ENCODE measurements around the gene ARMC3. TPM values are rescaled to one million over a fixed set of nuclear protein-coding genes. Genes with fewer than 3 reads are reported as not detected.

The ARMC3 gene
- total and polyA plus RNA-seq, 8 donors = 1.6 to 10.0 (median 8.4) TPM; not detected in 1

DNA sequence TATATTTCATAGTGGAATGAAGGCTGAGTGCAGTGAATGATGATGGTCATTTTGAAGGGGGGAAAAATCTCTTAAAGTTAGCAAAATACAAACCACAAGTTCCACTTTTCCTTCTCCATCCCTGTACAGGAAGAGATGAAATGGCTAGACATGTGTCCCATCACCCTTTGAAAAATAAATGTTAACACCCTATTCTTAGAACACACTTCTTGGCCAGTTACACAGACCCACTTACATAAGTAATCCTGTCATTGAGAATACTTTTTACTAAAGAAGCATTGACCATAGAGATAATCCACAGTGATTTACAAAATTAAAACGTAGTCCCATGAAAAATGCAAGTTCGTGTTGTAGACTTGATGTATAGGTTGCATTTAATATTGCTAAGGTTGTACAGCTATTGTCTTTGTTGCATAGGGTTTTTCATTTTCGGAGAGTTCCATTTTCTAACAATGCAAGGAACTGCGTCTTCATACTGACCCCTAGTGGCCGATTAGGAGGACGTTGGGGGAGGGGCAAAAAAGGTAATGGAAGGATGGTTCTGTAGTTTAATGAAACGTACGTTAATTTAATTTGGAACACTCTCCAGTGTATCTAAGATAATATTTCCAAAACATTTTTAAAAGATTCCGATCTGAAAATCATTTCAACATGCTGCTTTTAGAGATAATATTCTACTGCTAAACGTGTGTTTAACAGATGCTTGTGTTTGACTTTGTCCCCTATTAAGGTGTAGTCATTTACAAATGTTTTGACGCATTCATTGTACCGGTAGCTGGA is 60.9 kb downstream of the ARMC3 start:
- intact Hi-C loops (cut with DNase I) = loop anchor here in 1 of 2 donors (10.0 kb wide), 1 partner anchor 424 kb away; no protein-coding TSS in a partner anchor
- Histone ChIP-seq H3K27ac (no peak overlapping the region), H3K4me3 (no peak overlapping the region), H3K27me3 (peaks cover 3 to 19% of the 10 kb centered on the region in 2 donors), H3K9me3 (no peaks in the 10 kb centered on the region), H3K36me3 (no peaks in the 10 kb centered on the region), H3K4me1 (peaks cover 0 to 11% of the 10 kb centered on the region in 2 donors)
- ATAC-seq = peak; percentile 93
- TF ChIP-seq, protein P1, sequence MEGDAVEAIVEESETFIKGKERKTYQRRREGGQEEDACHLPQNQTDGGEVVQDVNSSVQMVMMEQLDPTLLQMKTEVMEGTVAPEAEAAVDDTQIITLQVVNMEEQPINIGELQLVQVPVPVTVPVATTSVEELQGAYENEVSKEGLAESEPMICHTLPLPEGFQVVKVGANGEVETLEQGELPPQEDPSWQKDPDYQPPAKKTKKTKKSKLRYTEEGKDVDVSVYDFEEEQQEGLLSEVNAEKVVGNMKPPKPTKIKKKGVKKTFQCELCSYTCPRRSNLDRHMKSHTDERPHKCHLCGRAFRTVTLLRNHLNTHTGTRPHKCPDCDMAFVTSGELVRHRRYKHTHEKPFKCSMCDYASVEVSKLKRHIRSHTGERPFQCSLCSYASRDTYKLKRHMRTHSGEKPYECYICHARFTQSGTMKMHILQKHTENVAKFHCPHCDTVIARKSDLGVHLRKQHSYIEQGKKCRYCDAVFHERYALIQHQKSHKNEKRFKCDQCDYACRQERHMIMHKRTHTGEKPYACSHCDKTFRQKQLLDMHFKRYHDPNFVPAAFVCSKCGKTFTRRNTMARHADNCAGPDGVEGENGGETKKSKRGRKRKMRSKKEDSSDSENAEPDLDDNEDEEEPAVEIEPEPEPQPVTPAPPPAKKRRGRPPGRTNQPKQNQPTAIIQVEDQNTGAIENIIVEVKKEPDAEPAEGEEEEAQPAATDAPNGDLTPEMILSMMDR (IDR thresholded peaks at IDR 0.05) = peak; percentile 82 to 87
- peak in 3 of 4 donors; percentile 37 to 73 (median 63) for DNase-seq

DNA sequence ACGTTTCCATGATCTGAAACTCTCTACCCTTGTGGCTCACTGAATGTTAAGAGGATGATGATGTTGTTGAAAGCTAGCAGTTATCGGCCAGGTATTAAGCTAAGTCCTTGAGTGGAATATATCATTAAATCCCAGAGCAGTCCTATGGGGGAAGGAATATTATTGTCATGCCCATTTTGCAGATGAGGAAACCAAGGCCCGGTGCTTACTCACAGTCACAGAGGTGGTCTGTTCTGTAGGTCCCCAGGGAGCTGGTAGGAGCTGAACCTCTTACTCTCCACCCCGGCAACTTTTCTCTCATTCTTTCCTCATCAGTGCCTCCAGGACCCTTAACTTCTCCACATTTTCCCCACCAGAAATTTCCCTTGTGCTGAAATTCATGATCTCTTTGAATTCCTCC is 62.6 kb downstream of the ARMC3 start:
- intact Hi-C loops (cut with DNase I) = loop anchor here in 1 of 2 donors (10.0 kb wide), 2 partner anchors 986 to 1496 kb away; partner anchors contain the start of gene DNAJC1
- Histone ChIP-seq H3K4me1 (peaks cover 0 to 7% of the 10 kb centered on the region in 2 donors), H3K36me3 (no peaks in the 10 kb centered on the region), H3K27ac (no peak overlapping the region), H3K9me3 (no peaks in the 10 kb centered on the region), H3K4me3 (no peak overlapping the region), H3K27me3 (peaks cover 3 to 22% of the 10 kb centered on the region in 2 donors)
- ATAC-seq (no peak), DNase-seq (no peak)
- TF ChIP-seq, protein P1 (IDR thresholded peaks at IDR 0.05) = no peak

DNA sequence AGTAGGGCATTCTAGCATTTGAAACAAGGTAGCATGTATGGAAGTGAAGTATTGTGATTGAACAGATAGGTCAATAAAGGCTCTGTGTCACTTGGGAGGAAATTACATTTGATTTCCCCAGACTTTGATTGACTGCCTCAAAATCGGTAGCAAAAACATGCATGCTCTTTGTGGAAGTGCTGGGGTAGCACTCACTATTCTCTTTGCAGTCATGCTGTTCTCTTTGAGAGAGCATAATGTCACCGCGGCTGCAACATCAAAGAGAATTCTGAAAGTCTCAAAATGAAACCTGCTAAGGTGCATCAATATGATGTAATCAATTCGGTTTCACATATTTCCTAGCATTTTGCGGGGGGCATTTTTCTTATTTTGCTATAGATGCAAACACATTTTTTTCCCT is 64.2 kb downstream of the ARMC3 start:
- Histone ChIP-seq H3K27ac (no peak overlapping the region), H3K36me3 (no peaks in the 10 kb centered on the region), H3K27me3 (peaks cover 3 to 37% of the 10 kb centered on the region in 2 donors), H3K4me3 (no peak overlapping the region), H3K9me3 (no peaks in the 10 kb centered on the region), H3K4me1 (peaks cover 0 to 7% of the 10 kb centered on the region in 2 donors)
- TF ChIP-seq, protein P1 (IDR thresholded peaks at IDR 0.05) = no peak
- DNase-seq (no peak), ATAC-seq (no peak)
- intact Hi-C loops (cut with DNase I) = loop anchor here in 1 of 2 donors (10.0 kb wide), 2 partner anchors 987 to 1497 kb away; partner anchors contain the start of gene DNAJC1

DNA sequence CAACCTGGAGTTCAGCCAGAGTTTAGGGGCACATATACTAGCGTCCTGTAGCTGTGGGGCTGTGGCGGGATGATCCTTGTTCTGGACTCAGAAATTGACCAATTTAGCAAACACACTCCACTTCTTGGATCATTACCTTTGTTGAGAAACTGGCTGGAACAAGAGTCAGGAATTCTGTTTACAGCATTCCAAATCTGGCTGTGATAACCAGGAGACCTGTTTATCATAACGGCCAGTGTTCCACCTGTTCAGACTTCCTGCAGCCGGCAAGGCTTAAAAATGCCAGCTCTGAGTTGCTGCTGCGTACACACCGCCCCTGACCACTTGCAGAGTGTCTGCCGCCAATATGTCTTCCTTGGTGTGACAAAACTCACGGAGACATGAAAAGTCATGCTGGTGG is 64.8 kb downstream of the ARMC3 start:
- Histone ChIP-seq H3K27me3 (peaks cover 3 to 39% of the 10 kb centered on the region in 2 donors), H3K27ac (no peak overlapping the region), H3K36me3 (no peaks in the 10 kb centered on the region), H3K9me3 (no peaks in the 10 kb centered on the region), H3K4me3 (no peak overlapping the region), H3K4me1 (peaks cover 0 to 7% of the 10 kb centered on the region in 2 donors)
- DNase-seq (no peak), ATAC-seq (no peak)
- intact Hi-C loops (cut with DNase I) = loop anchor here in 1 of 2 donors (10.0 kb wide), 2 partner anchors 988 to 1498 kb away; partner anchors contain the start of gene DNAJC1
- TF ChIP-seq, protein P1 (IDR thresholded peaks at IDR 0.05) = no peak

DNA sequence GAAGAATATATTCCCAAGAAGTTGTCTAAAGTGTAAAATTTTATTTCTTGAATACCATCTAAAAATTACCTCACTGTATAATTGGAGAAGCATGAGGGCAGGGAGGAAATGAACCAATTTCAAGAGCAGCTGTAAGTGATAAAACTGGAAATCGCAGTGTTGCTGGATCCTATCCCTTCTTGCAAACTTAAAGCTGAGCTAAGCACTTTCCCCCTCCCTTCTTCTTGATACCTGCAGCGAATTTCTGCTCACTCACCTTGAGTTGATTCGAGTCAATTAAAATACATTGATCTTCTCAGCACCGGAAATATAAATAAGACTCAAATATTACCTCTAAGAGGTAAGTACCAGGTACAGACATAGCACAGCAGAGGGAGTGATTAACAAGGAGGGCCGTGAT is 65.5 kb downstream of the ARMC3 start:
- peaks cover 0 to 7% of the 10 kb centered on the region in 2 donors for H3K4me1 ChIP-seq
- ATAC-seq (no peak), DNase-seq (no peak)
- no peak overlapping the region for H3K4me3 ChIP-seq
- intact Hi-C loops (cut with DNase I) = loop anchor here in 1 of 2 donors (10.0 kb wide), 2 partner anchors 989 to 1499 kb away; partner anchors contain the start of gene DNAJC1
- no peaks in the 10 kb centered on the region for H3K9me3 ChIP-seq
- H3K36me3 ChIP-seq = no peaks in the 10 kb centered on the region
- no peak overlapping the region for H3K27ac ChIP-seq
- TF ChIP-seq, protein P1 (IDR thresholded peaks at IDR 0.05) = no peak
- peaks cover 3 to 39% of the 10 kb centered on the region in 2 donors for H3K27me3 ChIP-seq

Data from left lung (tissue), 10 donors.